OCI-M2 (cell line): ENCODE results near the gene MPPED2.

Experiments
- DNase-seq: peaks from one replicate; lab custom pipeline; 2025; ENCODE audit not compliant: unreplicated experiment; lab: John Stamatoyannopoulos, UW

The MPPED2 gene

DNA sequence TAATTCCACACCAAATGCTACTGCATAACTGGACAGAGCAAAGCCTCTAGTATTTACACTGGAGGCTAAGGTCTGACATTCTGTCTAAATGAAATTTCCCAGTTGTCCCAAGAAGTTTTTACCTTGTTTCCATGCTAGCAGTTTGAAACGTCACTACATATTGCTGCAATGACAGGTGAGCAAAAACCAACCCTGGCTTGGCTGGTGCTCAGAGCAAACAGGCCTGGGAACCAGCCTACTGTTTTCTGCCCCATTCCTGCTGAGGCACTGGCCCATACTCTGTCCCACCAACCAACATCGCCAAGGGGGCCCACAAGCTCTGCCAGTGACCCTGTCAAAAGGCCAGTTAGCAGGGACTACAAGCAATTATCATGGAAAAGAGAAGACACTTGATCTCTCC lies 131.1 kb downstream of the MPPED2 start:
- no peak for DNase-seq

DNA sequence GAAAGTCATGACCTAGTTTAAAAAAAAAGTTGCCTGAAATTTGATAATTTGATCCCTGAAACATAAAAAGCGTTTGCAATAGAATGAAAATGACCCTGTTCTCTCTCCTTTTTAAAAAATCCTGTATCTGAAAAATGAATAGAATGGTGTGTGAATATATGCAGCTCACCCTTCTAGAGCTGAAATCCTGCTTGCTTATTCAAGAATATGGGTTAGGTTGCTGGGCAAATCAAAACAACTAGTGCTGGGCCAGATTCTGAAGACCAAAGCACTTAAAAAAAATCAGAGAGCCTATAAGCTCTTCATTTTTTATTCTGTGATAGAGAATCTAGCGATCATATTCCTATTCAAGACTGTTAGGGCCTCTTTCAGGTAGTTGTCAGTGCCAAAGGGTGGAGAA lies 131.6 kb downstream of the MPPED2 start:
- DNase-seq, result no peak

- DNase-seq, result no peak
Measured at GRCh38 chr11:30454111-30454510, 132.0 kb downstream of the MPPED2 start.

DNA sequence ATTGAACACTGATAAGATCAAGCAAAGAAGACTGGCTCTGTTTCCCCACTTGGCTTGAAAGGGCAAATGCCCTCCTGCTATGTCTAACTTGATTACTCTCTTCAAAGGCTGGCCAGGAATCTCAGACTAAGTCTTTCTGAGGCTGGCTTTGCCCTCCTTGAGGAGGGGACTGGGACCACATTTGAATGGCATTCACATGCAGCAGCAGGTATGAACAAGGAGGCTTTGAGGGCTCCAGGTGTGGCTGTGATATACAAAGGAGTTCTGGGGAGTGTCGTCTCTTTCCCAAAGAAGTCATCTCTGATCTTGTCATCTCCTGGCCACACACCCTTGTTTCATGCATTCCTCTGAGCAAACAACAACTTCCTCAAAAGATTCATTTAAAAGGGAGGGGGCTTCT lies 132.4 kb downstream of the MPPED2 start:
- DNase-seq, result no peak

DNA sequence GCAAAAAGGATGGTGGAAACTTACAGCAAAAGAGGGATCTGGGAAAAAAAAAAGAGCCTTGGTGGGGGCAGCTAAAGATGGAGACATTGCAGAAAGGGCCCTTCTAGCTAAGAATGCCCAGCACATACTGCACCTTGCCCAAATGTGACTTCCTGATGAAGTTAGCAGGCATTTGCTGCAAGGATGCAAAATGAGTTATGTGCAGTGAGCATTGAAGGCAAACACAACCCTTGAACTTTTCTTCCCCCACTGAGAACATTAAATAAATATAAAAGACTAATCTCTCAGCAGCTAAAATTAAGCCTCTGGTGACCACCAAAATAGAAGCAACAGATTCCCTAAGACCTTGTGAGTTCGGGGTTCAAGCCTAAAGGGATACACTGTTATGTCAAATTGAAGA lies 133.3 kb downstream of the MPPED2 start:
- DNase-seq, result no peak

DNA sequence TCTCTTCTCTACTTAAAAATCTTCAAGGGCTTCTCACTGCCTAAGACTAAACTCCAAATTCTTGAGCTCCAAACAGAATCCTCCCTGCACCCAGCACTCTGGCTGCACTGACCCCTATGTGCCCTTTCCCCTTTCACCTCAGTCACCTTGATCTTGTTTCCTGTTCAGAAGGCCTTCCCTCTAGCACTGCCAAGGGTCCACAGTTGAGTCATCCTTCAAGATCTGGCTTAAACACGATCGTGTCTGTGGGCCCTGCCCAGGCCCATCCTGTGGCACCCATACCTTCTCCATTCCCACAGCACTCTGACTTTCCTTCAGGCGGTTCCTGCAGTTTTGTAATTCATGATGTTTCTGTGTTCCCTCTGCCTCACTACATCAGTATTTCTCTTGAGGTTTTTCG lies 134.0 kb downstream of the MPPED2 start:
- DNase-seq, result no peak

DNA sequence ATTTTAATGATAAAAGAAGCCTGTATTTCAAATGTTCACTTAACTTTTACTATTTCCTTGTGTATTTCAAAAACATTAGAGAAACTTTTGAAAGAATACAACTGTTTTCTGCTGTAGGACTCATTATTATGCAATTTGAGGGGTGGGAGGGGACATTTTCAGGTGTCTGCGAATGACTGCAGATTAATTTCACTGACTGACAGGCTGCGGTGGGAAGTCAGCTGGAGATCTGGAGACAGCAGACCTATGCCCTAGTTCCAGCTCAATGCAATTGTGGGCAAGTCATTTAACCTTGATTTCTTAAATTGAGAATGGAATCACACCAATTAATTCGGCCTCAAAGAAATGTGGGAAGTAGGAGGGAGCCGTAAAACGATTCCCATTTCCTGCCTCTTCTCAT lies 134.5 kb downstream of the MPPED2 start:
- no peak for DNase-seq

- no peak for DNase-seq
Measured at GRCh38 chr11:30451167-30451566, 135.0 kb downstream of the MPPED2 start.

- DNase-seq, result no peak
Measured at GRCh38 chr11:30447058-30447640, 139.0 kb downstream of the MPPED2 start.

- DNase-seq, result no peak
Measured at GRCh38 chr11:30446520-30446919, 139.6 kb downstream of the MPPED2 start.

GRCh38 chr11:30445056-30445455 lies 141.1 kb downstream of the MPPED2 start:
- DNase-seq, result no peak

GRCh38 chr11:30440510-30440909 lies 145.6 kb downstream of the MPPED2 start:
- DNase-seq, result no peak

- DNase-seq, result no peak
Measured at GRCh38 chr11:30436801-30437200, 149.4 kb downstream of the MPPED2 start.

DNA sequence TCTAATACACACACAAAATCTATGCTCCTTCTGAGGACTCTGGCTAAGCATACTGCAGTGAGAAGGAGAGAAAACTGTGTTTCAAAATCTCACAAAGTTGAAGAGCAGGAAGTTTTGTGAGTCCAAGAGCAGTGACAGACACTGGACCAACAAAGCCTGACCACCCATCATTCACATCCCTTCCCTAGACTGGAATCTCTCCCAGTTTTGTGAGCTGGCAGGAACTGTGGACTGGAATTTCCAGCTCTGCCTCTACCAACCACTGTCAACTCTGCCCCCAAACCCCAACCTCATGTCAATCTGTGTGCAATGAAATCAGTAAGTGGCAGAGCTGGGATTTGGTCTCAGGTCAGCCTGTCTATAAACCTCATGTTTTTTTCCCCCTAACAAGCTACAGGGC lies 150.7 kb downstream of the MPPED2 start:
- DNase-seq, result no peak

DNA sequence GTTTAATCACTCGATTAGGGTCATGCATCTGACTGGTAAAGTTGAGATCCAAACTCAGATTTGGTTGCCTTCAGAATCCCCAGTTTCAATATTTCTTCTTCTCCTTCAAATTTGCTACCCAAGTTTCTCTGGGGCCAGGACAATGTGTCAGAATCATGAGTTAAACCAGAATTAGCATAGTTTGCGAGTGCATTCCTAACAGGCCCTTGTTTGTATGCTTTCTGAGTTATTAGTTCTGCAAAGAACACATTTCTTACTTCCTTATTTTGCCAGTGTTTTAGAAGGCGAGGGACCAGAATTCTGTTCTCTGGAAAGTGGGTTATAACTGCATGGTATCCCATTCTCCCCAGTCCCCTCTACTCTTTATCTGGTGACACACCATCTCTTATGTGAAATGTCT lies 151.3 kb downstream of the MPPED2 start:
- no peak for DNase-seq

DNA sequence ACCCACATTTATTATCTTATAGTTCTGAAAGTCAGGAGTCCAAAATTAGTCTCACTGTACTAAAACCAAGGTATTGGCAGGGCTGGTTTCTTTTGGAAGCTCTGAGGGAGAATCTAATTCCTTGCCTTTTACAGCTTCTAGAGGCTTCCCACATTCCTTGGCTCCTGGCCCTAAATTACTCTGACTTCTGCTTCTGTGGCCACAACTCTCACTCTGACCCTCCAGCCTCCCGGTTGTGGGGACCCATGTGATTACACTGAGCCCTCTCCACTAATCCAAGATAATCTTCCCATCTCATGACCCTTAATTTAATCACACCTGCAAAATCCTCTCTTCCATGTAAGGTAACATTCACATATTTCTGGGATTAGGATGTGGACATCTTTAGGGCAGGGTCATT lies 152.3 kb downstream of the MPPED2 start:
- DNase-seq, result no peak

- no peak for DNase-seq
Measured at GRCh38 chr11:30432716-30433115, 153.4 kb downstream of the MPPED2 start.

- DNase-seq, result no peak
Measured at GRCh38 chr11:30432178-30432577, 154.0 kb downstream of the MPPED2 start.

DNA sequence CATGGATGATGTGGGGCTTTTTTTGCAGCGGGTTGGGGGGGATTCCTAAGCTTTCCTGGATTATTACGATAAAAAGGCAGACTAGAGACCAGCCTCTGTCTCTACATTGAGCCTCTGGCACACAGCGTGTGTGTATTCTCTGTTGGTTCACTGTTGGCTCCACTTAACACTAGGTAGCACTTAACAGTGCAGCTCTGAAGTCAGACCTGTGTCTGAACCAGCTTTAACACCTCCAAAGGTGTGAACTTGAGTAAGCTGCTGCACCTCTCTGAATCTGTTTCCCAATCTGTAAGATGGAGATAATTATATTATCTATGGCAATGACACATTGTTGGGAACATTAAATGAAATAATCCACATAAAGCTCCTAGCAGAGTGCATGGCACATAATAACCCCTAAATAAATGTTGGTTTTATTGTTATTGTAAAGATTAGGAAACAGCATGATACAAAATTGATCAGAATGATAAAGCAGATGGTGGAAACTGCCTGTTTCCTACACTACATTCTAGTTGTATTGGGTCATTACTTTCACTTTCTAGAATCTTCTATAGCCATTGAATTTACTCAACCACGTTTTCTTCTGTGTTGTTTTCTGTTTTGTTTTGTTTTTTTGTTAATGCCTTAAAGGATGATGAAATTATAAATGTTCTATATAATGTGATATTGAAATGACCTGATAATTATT lies 154.9 kb downstream of the MPPED2 start:
- DNase-seq, result no peak

- DNase-seq, result no peak
Measured at GRCh38 chr11:30429550-30429949, 156.6 kb downstream of the MPPED2 start.

DNA sequence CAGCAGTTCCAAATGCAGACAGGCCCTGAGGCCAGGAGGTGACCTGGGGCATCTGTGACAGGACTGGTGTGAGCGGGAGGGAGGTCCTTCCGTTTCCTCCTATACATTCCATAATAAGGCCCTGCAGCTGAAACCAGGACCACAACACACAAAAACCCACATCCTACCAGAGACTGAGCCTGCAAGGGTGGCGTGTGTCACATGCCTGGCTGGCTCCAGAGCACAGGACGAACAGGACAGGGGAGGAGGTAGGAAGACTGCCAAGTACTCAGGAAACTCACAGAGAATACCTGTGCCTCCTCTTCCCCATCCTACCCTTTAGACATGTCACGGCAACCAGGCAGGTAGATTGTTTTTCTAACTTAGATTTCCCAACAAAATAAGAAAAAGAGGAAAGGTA lies 159.4 kb downstream of the MPPED2 start:
- no peak for DNase-seq

DNA sequence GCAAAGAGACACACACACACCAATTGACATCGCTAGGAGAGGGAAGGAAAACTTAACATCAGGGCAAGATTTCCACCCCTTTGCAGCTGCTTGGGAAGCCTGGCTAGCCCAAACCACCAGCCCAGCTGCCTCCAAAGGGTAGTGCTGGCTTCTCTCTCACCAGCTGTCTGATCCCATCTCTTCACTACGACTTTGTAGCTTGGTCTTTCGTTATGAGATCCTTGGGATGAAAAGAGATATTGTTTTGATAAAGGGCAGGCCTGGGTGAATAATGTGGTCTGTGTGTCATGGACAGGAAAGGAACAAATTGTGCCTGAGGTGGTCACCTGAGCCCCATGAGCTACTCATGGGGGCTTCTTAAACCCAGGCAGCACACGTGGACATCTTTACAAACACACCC lies 161.3 kb downstream of the MPPED2 start:
- no peak for DNase-seq

GRCh38 chr11:30424321-30424720 lies 161.8 kb downstream of the MPPED2 start:
- DNase-seq, result no peak
